ENCODE results near the gene PLEKHH3.

- TF ChIP-seq CTCF (IDR thresholded peaks at IDR 0.05) (peak in 4 of 5 experiments; percentile 21 to 57 (median 36)), EP300 (IDR thresholded peaks at IDR 0.05) (peak in 1 of 2 donors; percentile 81), POLR2A (IDR thresholded peaks at IDR 0.05) (peak; percentile 58 to 85)
Observed at GRCh38 chr17:42676424-42677011, at the start of gene PLEKHH3.

All from tibial nerve (tissue), 4 donors.